GM23338 (cell line): ENCODE measurements around the gene REL. TPM values are rescaled to one million over a fixed set of nuclear protein-coding genes. Genes with fewer than 3 reads are reported as not detected.

Experiments used
- ATAC-seq: fragments of 200-7000 bp; cut with Tn5 transposase; 3 replicates; pipeline ENCODE4 v1.9.1; 2020
- DNase-seq: peaks from one replicate; pipeline ENCODE4 v3.0.0-alpha.2; 2015; ENCODE audit warnings: low spot score
- H2AFZ ChIP-seq: fragments of 200-600 bp; sonication (generic); 2 replicates; pipeline ENCODE4 v1.8.0; 2016; ENCODE audit warnings: antibody characterized with exemption, mild to moderate bottlenecking, moderate library complexity
- H3F3A ChIP-seq: fragments of 200-600 bp; sonication (generic); replicated peaks from 2 replicates; pipeline ENCODE4 v1.8.0; 2017; ENCODE audit warnings: antibody characterized with exemption, mixed run types, low read depth
- H3K27ac ChIP-seq: fragments of 200-600 bp; sonication (generic); 2 replicates; pipeline ENCODE4 v1.6.1; 2016; ENCODE audit warnings: low read depth
- H3K27me3 ChIP-seq: fragments of 200-600 bp; sonication (generic); 2 replicates; pipeline ENCODE4 v1.8.0; 2016; ENCODE audit warnings: mild to moderate bottlenecking, mixed run types, moderate library complexity; ENCODE audit not compliant: insufficient read depth
- H3K36me3 ChIP-seq: fragments of 200-600 bp; sonication (generic); 2 replicates; pipeline ENCODE4 v1.8.0; 2016; ENCODE audit warnings: mild to moderate bottlenecking; ENCODE audit not compliant: insufficient read depth
- H3K4me1 ChIP-seq: fragments of 200-600 bp; sonication (generic); 2 replicates; pipeline ENCODE4 v1.8.0; 2016; ENCODE audit warnings: mild to moderate bottlenecking, moderate library complexity; ENCODE audit not compliant: insufficient read depth
- H3K4me2 ChIP-seq: fragments of 200-600 bp; sonication (generic); 2 replicates; pipeline ENCODE4 v1.7.1; 2017; ENCODE audit warnings: mixed run types
- H3K4me3 ChIP-seq: fragments of 200-600 bp; sonication (generic); 2 replicates; pipeline ENCODE4 v1.6.1; 2016; ENCODE audit warnings: mixed run types
- H3K79me2 ChIP-seq: fragments of 200-600 bp; sonication (generic); replicated peaks from 2 replicates; pipeline ENCODE4 v1.8.0; 2017; ENCODE audit warnings: mild to moderate bottlenecking; ENCODE audit not compliant: insufficient read depth
- H3K9me2 ChIP-seq: fragments of 200-600 bp; sonication (generic); 2 replicates; pipeline ENCODE4 v1.8.0; 2017; ENCODE audit not compliant: insufficient read depth
- H4K20me1 ChIP-seq: fragments of 200-600 bp; sonication (generic); replicated peaks from 2 replicates; pipeline ENCODE4 v1.8.0; 2017; ENCODE audit warnings: mild to moderate bottlenecking; ENCODE audit not compliant: insufficient read depth
- H3K27ac Mint-ChIP-seq: 2 replicates; pipeline ENCODE4 v1.8.0; 2020; ENCODE audit warnings: inconsistent platforms, mild to moderate bottlenecking, moderate library complexity, mixed read lengths
- H3K27me3 Mint-ChIP-seq: 3 replicates; pipeline ENCODE4 v1.8.0; 2022; ENCODE audit warnings: low read depth, mild to moderate bottlenecking, moderate library complexity, mixed read lengths, inconsistent platforms; ENCODE audit not compliant: insufficient read depth, poor library complexity
- H3K36me3 Mint-ChIP-seq: 3 replicates; pipeline ENCODE4 v1.8.0; 2021; ENCODE audit warnings: low read depth, mild to moderate bottlenecking, inconsistent platforms, moderate library complexity, mixed read lengths
- H3K4me1 Mint-ChIP-seq: 3 replicates; pipeline ENCODE4 v1.8.0; 2020; ENCODE audit warnings: mild to moderate bottlenecking, inconsistent platforms, mixed read lengths
- H3K4me3 Mint-ChIP-seq: 3 replicates; pipeline ENCODE4 v1.8.0; 2021; ENCODE audit warnings: moderate library complexity, mild to moderate bottlenecking, inconsistent platforms, mixed read lengths
- H3K9me3 Mint-ChIP-seq: 3 replicates; pipeline ENCODE4 v1.8.0; 2020; ENCODE audit warnings: moderate library complexity, mild to moderate bottlenecking, inconsistent platforms, mixed read lengths
- CREB1 ChIP-seq: fragments of 250-450 bp; sonication (Bioruptor Pico); IDR thresholded peaks from 2 replicates; pipeline ENCODE4 v1.5.0; 2020; ENCODE audit warnings: low read depth, mild to moderate bottlenecking, moderate library complexity
- CTCF ChIP-seq, 2 experiments: fragments of 200-600 bp in 1 of 2; sonication (generic) in 1 of 2; conservative IDR thresholded peaks; 2 replicates each; pipeline versions ENCODE4 v1.5.1 to v1.6.1; 2016 to 2017; ENCODE audit warnings: antibody characterized with exemption in 2 of 2, low read depth in 2 of 2, mild to moderate bottlenecking in 2 of 2, moderate library complexity in 1 of 2
- EZH2 ChIP-seq: fragments of 200-600 bp; sonication (generic); IDR thresholded peaks from one replicate; pipeline ENCODE4 v1.8.0; 2017; ENCODE audit warnings: antibody characterized with exemption, mild to moderate bottlenecking, low read depth; ENCODE audit not compliant: unreplicated experiment
- EZH2phosphoT487 ChIP-seq: fragments of 200-600 bp; sonication (generic); IDR thresholded peaks from one replicate; pipeline ENCODE4 v1.8.1; 2018; ENCODE audit warnings: antibody characterized with exemption; ENCODE audit not compliant: unreplicated experiment
- POLR2AphosphoS5 ChIP-seq: IDR thresholded peaks from 2 replicates; pipeline ENCODE4 v1.6.1; 2016; ENCODE audit warnings: antibody characterized with exemption, low read depth
- ZNF331 ChIP-seq: fragments of 250-450 bp; sonication (Bioruptor Pico); IDR thresholded peaks from 2 replicates; pipeline ENCODE4 v1.5.0; 2020; ENCODE audit warnings: low read depth, mild to moderate bottlenecking, moderate library complexity
- polyA plus RNA-seq: library from polyadenylated mRNA; unstranded; fragments of >200 nt; fragmentation: Nextera tagmentation; extraction: Ambion mirVana; gene quantifications from 2 replicates; pipeline ENCODE4 v1.2.1, GENCODE V29; 2016
- total RNA-seq: library from RNA; depleted of rRNA; stranded (reverse); fragments of >200 nt; shearing (Covaris generic); gene quantifications from 2 replicates; pipeline ENCODE4 v1.2.3, GENCODE V29; 2014
- TF ChIP-seq, protein P1 (sequence below): fragments of 250-450 bp; sonication (Bioruptor Pico); IDR thresholded peaks from 2 replicates; pipeline ENCODE4 v1.5.0; 2020; ENCODE audit warnings: mild to moderate bottlenecking, moderate library complexity
- TF ChIP-seq, protein P2 (sequence below): IDR thresholded peaks from one replicate; pipeline ENCODE4 v1.6.1; 2018; ENCODE audit warnings: antibody characterized with exemption; ENCODE audit not compliant: unreplicated experiment

REL gene
- total and polyA plus RNA-seq, 2 experiments from 2014 or later = 4.1 to 8.0 TPM

DNA sequence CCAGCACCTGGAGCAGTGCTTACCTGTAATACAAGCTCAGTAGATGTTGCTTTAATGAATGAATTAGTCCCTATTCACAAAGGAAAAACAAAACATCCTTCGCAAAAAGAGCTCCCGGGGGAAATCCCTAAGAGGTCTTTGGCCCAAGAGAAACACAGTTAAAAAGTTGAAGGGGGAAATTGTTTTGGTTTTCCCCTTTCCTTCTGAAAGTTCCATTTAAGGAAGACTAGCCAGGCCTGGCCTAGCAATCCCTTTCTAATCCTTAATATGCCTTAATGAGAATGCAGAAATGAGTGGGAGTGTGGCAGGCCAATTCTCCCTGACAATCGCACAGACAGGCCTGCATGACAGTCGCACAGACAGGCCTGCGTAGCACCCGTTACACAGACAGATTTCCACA, 33.5 kb upstream of the REL start (continued):
- TF ChIP-seq, protein P1, sequence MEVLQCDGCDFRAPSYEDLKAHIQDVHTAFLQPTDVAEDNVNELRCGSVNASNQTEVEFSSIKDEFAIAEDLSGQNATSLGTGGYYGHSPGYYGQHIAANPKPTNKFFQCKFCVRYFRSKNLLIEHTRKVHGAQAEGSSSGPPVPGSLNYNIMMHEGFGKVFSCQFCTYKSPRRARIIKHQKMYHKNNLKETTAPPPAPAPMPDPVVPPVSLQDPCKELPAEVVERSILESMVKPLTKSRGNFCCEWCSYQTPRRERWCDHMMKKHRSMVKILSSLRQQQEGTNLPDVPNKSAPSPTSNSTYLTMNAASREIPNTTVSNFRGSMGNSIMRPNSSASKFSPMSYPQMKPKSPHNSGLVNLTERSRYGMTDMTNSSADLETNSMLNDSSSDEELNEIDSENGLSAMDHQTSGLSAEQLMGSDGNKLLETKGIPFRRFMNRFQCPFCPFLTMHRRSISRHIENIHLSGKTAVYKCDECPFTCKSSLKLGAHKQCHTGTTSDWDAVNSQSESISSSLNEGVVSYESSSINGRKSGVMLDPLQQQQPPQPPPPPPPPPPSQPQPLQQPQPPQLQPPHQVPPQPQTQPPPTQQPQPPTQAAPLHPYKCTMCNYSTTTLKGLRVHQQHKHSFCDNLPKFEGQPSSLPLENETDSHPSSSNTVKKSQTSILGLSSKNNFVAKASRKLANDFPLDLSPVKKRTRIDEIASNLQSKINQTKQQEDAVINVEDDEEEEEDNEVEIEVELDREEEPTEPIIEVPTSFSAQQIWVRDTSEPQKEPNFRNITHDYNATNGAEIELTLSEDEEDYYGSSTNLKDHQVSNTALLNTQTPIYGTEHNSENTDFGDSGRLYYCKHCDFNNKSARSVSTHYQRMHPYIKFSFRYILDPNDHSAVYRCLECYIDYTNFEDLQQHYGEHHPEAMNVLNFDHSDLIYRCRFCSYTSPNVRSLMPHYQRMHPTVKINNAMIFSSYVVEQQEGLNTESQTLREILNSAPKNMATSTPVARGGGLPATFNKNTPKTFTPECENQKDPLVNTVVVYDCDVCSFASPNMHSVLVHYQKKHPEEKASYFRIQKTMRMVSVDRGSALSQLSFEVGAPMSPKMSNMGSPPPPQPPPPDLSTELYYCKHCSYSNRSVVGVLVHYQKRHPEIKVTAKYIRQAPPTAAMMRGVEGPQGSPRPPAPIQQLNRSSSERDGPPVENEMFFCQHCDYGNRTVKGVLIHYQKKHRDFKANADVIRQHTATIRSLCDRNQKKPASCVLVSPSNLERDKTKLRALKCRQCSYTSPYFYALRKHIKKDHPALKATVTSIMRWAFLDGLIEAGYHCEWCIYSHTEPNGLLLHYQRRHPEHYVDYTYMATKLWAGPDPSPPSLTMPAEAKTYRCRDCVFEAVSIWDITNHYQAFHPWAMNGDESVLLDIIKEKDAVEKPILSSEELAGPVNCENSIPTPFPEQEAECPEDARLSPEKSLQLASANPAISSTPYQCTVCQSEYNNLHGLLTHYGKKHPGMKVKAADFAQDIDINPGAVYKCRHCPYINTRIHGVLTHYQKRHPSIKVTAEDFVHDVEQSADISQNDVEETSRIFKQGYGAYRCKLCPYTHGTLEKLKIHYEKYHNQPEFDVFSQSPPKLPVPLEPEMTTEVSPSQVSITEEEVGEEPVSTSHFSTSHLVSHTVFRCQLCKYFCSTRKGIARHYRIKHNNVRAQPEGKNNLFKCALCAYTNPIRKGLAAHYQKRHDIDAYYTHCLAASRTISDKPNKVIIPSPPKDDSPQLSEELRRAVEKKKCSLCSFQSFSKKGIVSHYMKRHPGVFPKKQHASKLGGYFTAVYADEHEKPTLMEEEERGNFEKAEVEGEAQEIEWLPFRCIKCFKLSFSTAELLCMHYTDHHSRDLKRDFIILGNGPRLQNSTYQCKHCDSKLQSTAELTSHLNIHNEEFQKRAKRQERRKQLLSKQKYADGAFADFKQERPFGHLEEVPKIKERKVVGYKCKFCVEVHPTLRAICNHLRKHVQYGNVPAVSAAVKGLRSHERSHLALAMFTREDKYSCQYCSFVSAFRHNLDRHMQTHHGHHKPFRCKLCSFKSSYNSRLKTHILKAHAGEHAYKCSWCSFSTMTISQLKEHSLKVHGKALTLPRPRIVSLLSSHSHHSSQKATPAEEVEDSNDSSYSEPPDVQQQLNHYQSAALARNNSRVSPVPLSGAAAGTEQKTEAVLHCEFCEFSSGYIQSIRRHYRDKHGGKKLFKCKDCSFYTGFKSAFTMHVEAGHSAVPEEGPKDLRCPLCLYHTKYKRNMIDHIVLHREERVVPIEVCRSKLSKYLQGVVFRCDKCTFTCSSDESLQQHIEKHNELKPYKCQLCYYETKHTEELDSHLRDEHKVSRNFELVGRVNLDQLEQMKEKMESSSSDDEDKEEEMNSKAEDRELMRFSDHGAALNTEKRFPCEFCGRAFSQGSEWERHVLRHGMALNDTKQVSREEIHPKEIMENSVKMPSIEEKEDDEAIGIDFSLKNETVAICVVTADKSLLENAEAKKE (CRISPR knock-in tag) = no peak
- TF ChIP-seq EZH2 = no peak
- no peak for TF ChIP-seq CTCF (conservative IDR thresholded peaks at IDR 0.05; ENCODE audit: low read depth in 2 of 2)
- TF ChIP-seq EZH2phosphoT487 = no peak

- Histone ChIP-seq H4K20me1 (no peaks in the 10 kb centered on the region), H3K4me2 (no peak overlapping the region), H3K9me2 (no peaks in the 10 kb centered on the region), H3F3A (no peaks in the 10 kb centered on the region), H2AFZ (no peak overlapping the region), H3K27ac (no peak overlapping the region), H3K79me2 (no peaks in the 10 kb centered on the region), H3K27me3 (no peaks in the 10 kb centered on the region), H3K4me1 (no peaks in the 10 kb centered on the region), H3K36me3 (no peaks in the 10 kb centered on the region), H3K4me3 (no peak overlapping the region)
- Mint-ChIP-seq H3K4me3 (no peak overlapping the region), H3K27ac (no peak overlapping the region), H3K27me3 (peaks cover 18% of the 10 kb centered on the region), H3K4me1 (no peaks in the 10 kb centered on the region; the same call in 2 of the 3 replicates), H3K36me3 (no peaks in the 10 kb centered on the region), H3K9me3 (no peaks in the 10 kb centered on the region; the same call in 2 of the 3 replicates)
- no peak for ATAC-seq
- DNase-seq = no peak
- TF ChIP-seq CREB1 = no peak
- no peak for TF ChIP-seq ZNF331
- no peak for TF ChIP-seq EZH2phosphoT487
- TF ChIP-seq, protein P2, sequence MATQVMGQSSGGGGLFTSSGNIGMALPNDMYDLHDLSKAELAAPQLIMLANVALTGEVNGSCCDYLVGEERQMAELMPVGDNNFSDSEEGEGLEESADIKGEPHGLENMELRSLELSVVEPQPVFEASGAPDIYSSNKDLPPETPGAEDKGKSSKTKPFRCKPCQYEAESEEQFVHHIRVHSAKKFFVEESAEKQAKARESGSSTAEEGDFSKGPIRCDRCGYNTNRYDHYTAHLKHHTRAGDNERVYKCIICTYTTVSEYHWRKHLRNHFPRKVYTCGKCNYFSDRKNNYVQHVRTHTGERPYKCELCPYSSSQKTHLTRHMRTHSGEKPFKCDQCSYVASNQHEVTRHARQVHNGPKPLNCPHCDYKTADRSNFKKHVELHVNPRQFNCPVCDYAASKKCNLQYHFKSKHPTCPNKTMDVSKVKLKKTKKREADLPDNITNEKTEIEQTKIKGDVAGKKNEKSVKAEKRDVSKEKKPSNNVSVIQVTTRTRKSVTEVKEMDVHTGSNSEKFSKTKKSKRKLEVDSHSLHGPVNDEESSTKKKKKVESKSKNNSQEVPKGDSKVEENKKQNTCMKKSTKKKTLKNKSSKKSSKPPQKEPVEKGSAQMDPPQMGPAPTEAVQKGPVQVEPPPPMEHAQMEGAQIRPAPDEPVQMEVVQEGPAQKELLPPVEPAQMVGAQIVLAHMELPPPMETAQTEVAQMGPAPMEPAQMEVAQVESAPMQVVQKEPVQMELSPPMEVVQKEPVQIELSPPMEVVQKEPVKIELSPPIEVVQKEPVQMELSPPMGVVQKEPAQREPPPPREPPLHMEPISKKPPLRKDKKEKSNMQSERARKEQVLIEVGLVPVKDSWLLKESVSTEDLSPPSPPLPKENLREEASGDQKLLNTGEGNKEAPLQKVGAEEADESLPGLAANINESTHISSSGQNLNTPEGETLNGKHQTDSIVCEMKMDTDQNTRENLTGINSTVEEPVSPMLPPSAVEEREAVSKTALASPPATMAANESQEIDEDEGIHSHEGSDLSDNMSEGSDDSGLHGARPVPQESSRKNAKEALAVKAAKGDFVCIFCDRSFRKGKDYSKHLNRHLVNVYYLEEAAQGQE = no peak
- TF ChIP-seq POLR2AphosphoS5 = no peak
- no peak for TF ChIP-seq CTCF (conservative IDR thresholded peaks at IDR 0.05; ENCODE audit: low read depth in 2 of 2)
Observed at GRCh38 chr2:60849187-60849586, 32.2 kb upstream of the REL start.
